ENCODE data around the gene ARPP21.
"Not testable (repeated sequence)": the region's sequence is repeated elsewhere in the genome, so short reads cannot be mapped to it uniquely, and the experiment has no call there.

ARPP21 gene

DNA sequence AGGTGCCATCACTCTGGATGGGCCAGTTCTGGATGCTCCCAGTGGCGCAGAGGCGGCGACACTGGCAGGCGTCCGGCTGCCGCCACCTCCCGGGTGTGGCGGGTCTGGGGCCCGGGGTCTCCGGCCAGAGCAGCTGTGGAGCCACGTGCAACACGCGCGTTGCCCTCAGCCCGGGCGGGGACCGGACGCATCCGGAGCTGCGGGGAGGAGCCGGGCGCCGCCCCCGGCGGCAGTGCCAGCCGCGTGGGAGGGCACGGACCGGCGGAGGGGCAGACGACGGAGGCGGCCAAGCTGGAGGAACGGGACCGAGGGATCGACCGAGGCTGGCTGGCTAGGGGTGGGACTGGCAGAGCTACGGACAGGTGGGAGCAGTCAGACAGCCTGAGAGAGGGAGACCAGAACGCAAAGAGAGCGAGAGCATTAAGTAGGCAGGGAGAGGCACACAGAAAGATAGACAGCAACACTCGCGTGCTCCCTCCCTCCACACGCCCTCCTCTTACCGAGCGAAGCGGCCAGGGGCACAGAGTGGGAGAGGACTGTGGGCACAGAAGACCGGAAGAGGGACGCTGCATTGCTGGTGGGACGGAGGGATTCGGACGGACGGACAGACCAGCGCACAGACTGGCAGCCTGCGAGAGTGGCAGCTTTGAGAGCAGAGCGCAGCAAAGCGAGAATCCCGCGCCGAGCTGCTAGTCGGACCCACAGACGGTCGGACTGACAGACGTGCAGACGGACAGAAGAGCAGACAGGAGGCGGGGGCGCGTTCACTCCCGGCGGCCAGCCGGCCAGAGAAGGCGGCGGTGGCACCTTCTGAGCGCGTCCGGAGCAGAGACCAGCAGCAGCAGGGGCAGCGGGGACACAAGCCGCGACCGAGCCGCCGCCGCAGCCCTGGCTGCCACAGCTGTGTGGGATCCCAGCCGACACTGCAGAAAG, at the start of gene ARPP21:
ARPP21 (plus strand) TSS at position 272 of the 933 bp plus-strand sequence. CDS start 42,227 bp downstream, outside the sequence.
- DNase-seq: no peak

DNA sequence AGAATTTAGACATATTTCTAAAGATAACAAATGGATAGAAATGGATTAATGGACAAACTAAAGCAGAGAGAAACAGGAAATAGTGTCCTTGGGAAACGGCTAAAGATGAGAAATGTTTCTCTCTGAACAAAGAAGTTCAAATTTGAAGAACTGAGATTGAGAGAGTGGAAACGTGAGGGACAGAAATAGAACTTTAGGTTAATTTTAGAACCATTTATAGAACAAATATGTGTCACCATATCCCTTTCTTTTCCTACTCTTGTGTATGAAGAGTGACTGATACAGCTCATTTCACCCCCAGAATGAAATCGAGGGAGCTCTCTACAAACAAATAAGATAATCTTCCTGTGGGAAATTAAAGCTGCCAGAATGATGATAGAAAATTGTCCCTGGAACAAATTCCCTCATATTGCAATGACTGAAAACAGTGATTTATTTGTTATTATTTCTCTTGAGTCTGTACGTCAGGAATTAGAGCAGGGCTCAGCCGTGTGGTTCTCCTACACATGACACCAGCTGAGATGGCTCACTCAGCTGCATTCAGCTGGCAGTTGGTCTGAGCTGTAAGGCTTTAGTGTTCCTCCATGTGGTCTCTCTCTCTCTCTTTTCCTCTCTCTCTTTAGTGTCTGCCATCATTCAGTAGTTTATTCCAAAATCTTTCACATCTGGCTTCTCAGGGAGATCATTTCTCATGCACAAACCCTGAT, 46.6 kb upstream of the ARPP21 start:
- no peak for DNase-seq

DNA sequence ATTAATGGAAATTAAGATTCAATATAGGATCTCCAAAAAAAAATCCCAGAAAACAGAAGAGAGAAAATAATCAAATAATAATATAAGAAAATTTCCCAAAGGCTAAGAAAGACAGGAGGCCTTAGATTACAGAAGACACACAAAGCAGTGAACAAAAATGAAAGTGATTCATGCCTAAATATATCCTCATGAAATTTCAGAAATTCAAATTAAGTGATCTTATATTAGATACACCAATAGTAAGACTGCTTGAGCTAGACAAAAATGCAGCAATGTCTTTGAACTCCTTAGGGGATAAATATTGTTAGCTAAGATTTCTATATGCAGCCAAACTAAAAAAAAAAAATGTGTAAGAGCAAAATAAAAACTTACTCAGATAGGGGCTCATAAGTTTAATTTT, 44.6 kb upstream of the ARPP21 start:
- no peak for DNase-seq

DNA sequence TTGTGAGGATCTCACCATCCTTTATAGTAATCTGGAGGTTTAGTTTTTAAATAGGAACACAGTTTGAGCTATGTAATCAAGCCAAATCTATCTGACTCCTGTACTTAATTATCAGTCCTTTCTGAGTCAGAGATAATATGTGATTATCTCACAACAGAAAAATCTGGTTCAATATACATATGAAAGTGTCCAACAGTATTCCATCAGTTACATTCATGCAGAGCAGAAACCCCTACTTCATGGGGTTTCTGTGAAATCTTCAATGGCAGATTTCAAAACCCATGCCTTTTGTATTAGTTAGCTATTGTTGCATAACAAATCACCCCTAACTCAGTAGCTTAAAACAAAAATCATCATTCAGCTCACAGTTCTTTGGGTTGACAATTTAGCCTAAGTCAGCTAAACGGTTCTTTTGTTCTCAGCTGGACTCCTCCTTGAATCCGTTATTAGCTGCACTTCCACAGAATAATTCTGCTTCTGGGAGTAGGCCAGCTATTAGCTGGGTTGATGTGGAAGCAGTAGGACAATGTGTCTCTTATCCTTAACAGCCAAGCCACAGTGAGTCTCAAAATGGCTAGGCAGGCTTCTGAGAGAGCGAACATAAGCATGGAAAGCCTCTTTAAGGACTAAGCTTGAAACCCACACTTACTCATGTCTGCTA, 42.9 kb upstream of the ARPP21 start:
- DNase-seq: no peak

GRCh38 chr3:35597490-35597889, 41.8 kb upstream of the ARPP21 start:
- no peak for DNase-seq

GRCh38 chr3:35598804-35599203, 40.5 kb upstream of the ARPP21 start:
- DNase-seq: no peak

- DNase-seq: no peak
Observed at GRCh38 chr3:35601959-35602358, 37.4 kb upstream of the ARPP21 start.

- DNase-seq: no peak
Observed at GRCh38 chr3:35602395-35602936, 36.9 kb upstream of the ARPP21 start.

GRCh38 chr3:35616346-35616745, 23.0 kb upstream of the ARPP21 start:
- no peak for DNase-seq

DNA sequence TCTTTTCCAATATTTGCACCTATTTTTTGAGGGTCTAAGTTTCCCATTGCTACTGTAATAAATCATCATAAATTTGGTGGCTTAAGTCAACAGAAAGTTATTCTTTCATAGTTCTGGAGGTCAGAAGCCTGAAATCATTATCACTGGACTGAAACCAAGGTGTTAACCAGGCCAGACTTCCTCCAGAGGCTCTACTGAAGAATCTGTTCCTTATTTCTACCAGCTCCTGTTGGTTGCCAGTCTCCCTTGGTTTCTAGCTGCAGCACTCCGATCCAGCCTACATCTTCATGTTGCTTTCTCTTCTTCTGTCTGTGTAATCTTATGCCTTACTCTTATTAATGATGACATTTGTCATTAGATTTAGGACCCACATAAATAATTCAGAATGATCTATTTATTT, 22.0 kb upstream of the ARPP21 start:
- no peak for DNase-seq

DNA sequence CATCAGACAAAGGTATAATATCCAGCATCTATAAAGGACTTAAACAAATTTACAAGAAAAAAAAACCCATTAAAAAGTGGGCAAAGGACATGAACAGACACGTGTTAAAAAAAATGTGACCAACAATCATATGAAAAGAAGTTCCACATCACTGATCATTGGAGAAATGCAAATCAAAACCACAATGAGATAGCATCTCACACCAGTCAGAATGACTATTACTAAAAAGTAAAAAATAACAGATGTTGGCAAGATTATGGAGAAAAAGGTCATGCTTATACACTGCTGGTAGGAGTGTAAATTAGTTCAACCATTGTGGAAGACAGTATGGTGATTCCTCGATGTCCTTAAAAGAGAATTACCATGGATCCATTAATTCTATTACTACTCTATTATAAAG, 19.1 kb upstream of the ARPP21 start:
- DNase-seq: not testable (repeated sequence)

DNA sequence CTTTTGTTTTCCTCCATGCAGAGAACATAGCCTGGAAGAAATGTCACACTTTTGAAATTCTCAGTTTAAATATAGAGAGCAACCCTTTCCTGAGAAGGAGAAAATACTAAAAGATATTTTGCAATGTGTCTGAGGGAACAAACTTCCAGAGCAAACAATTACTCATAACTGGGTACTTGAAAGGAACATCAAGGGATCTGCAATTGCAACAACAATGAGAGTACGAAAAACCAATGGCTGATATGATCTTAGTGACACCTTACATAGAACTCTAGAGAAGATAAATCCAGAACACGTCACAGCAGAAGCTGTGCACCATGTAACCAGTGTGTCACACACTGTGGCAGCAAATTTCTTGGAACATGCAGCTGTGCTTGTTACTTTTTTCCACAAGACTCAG, 14.6 kb upstream of the ARPP21 start:
- DNase-seq: no peak

GRCh38 chr3:35633332-35634124, 5.8 kb upstream of the ARPP21 start:
- DNase-seq: no peak

GRCh38 chr3:35635407-35635806, 3.9 kb upstream of the ARPP21 start:
- DNase-seq: no peak

- DNase-seq: no peak
Observed at GRCh38 chr3:35635926-35636683, 3.2 kb upstream of the ARPP21 start.

DNA sequence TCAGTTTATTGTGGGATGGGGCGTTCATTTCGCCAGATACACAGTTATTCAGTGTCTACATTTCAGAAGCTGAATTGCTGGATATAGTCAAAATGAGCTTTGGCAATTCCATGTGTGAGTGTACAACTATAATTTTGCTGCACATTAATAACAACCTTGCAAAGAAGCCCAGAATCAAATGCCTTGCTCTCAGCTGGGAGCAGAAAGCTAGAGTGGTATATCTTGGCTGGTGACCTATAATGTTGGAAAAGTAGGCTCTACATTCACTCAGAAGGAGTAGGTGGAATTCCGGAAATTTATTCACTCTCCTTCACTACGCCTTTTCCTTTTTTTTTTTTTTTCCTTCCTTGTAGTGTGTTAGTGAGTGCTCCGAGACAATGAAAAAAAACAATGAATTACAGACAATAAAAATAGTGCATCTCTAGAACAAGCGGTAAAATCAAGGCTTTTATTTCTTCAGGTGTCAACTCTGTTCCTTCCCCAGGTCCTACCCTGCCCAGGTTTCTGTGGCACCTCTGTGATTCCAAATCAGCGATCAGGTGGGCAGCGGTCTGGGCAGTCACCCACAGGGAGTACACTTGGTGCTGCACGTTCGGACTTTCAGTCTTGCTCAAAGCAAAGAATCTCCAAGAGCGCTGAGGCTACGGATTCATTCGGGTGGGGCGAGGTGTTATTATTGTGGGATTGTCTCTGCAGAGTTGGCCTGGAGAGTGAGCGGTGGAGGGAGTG, 910 bp upstream of the ARPP21 start:
- no peak for DNase-seq

GRCh38 chr3:35638980-35639253, 408 bp upstream of the ARPP21 start:
- DNase-seq: no peak

- DNase-seq: no peak
Observed at GRCh38 chr3:35640190-35641165, 1.2 kb downstream of the ARPP21 start.

DNA sequence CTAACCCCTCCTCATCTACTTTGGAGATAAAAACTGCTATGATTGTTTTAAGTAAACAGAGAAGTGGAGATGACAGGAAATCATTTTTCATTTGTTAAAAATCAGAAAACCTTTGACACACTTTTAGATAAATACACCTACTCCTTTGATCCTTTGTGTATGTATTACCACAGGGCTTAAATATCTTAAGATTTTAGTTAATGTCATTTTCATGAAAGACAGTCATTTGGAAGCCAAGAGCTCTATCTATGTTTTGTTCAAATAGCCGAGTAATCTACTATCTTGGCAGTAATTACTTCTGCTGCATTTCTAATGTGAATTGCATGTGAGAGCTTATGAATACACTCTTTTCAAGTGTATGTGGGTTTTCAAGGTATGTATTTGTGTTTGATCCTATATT, 2.0 kb downstream of the ARPP21 start:
- DNase-seq: no peak

All from stimulated activated CD4-positive, alpha-beta T cell treated with anti-CD3 and anti-CD28 coated beads, Interleukin-4, amount 100 ng/mL, for 24 hours (primary cell).